Inflammatory macrophage treated with lipopolysaccharide for 1 hour (primary cell): Measurements from ENCODE around the gene ROCK2.

Experiments used
- DNase-seq, 2 donors: peaks; one replicate each; pipeline ENCODE4 v3.0.0-alpha.2; 2020 to 2022

The ROCK2 gene

DNA sequence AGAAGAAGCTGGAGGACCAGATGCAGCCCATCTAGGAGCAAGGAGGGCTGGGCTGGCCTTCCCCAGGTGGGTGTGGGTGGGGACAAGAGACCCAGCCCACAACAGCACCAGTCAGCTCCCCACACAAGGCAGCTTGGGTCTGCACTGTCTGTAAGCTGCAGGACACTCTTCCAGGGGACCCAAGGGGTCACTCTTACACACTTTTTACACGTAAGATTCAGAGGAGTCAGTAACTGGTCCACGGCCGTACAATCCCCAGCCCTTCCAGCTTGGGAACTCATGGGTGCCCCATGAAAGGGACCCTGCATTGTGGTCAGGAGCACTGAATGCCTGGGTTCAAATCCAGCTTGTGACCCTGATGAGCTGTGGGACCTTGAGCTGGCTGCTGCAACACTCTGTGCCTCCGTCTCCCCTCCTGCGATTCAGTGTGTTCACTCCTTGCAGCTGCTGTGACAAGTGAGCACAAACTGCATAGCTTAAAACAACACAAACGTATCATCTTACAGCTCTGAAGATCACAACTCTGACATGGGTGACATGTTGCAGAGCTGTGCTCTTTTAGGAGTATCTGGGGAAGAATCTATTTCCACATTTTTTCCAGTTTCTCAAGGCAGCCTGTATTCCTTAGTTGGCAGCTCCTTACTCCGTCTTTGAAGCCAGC, 200.2 kb downstream of the ROCK2 start:
- no peak for DNase-seq

DNA sequence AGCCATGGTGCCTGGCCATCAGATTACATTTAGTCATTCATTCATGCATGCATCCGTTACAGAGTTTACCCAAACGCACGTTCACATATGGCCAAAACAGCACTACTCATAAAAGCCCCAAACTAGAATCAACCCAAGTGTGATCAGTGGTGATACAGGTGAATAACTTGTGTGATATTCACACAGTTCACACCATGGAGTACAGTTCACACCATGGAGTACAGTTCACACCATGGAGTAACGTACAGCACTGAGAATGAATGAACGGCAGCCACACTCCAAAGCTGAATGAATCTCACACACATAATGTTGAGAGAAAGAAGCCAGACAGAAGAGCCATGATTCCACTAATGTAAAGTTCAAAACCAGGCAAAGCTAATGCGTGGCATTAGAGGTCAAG, 201.4 kb downstream of the ROCK2 start:
- DNase-seq: no peak

DNA sequence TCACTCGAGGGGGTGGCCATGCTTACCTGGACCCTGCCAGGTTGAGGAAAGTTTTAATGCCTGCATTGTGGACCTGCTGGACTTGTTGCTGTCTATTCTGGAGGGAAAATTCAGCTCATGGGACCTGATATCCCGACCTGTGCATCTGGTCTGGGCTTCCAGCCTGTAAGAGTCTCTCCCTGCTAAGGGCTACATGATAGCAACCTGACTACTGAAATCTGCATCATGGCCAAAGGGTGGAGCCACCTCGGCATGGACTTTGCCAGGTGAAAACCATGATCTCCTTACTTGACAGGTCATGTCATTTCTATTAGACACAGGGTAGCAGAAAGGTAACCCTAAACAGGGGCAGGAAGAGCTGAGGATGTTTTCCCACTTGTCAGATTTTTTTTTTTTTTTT, 202.1 kb downstream of the ROCK2 start:
- no peak for DNase-seq

DNA sequence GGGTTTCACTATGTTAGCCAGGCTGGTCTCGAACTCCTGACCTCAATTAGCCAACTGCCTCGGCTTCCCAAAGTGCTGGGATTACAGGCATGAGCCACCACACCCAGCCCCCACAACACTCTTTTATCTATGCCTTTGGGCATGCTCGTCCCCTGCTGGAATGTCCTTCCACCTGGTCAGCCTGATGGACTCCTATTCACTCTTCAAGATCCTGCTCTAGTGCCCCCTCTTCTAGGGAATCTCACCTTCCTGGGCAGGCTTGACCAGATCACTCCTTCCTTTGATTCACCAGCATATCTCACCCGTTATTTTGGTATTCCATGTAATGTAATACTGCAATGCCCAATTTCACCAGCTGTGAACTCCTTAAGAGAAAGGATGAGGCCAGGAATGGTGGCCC, 203.1 kb downstream of the ROCK2 start:
- DNase-seq: no peak

DNA sequence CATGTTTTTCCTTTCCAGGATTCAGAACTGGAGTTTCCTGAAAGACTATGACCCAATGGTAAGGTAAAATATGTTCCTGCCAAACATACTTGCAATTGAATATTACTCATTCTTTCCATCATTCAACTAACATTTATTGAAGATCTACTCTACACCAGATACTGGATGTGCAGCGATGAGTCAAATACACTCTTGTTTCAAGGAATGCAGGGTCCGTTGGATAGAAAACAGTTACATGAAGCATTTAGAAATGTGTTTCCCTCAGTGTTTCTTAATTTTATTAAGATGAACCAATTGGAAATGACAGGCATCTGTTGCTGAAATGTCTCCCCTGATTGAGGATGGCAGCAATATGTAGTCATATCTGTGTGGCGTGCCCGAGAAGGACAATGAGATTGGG, 203.9 kb downstream of the ROCK2 start:
- no peak for DNase-seq

DNA sequence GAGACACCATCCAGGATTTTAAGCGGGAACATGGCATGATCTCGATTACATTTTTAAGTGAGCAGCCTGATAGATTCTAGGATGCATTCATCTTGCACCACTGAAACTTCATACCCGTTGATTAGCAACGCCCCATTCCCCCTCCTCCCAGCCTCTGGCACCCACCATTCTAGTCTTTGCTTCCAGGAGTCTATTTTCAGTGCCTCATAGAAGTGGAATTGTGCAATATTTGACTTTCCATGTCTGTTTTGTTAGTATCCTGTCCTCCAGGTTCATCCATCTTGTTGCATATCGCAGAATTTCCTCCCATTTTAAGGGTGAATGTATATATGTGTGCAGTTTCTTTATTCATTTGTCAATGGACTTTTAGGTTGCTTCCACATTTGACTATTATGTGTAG, 210.1 kb downstream of the ROCK2 start:
- no peak for DNase-seq

DNA sequence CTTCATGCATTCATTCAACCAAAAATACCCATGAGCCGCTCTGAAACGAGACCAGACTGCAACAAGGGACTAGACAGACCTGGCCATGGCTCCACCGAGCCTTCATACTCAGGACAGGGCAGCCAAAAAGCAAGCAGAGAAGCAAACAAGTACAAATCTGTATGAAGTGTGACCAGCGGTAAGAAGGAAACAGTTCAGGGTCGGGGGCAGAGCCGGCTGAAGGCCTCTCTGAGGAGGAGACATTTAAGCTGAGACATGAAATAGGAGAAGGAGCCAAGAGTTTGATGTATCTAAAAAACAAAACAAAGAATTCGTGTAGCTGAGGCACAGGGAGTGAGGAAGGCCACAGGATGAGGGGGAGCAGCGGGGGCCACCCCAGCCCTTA, 210.5 kb downstream of the ROCK2 start:
- DNase-seq: no peak

DNA sequence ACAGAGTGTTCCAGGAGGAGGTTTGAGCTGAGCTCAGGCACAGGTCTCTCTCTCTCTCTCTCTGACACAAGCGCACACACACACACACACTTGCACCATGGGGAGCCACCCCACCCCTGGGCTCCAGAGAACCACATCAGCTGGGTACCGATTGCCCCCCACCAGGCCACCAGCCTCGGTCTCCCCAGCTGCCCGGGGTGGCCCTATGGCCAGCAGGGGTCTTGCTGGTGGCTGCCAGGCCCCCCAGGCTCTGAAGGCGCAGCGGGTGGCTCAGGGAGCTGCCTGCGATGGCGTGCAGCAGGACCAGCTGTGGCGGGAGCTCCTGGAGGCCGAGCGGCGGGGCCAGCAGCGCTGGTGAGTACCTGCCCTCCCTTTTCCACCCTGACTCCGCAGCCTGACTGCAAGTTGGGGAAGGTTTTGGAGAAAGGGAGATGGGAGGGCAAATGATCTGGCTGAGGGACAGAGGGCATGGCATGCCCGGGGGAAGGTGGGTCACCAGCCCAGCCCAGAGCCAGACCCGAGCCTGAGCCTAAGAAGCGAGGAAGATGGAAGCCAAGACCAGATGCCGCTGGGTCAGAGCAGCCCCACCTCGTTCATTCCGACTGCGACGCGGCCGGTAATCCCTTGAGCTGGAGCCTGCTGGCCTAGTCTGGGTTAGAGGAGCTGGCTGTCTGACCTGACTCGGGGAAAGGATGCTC, 211.0 kb downstream of the ROCK2 start:
- no peak for DNase-seq

DNA sequence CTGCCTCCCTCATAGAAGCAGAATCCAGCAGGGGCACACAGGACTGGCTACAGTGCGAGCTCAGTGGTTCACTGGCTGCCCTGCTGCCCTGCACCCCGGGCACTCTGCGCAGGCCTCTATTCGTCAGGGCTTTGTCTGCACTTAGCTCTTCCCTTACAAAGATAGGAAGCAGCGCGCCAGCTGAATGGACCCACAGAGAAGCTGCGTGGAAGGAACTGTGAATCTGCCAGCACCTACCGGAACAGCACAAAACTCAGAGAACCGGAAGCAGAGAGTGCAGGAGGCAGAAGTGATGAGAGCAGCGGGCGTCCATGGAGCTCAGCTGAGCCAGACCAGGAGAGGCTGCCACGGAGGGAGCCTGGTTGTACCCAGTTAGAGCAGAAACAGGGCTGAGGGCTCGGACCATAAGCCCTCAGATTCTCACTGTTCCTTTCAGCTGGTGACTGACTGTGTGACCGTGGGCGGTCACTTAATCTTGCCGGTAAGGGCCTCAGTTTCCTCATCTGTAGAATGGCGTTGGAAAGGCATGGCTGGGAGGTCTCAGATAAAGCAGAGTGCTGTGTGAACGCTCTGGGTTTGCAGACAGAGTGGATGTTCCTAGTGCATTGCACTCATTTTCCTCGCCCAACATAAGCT, 212.3 kb downstream of the ROCK2 start:
- DNase-seq: no peak

DNA sequence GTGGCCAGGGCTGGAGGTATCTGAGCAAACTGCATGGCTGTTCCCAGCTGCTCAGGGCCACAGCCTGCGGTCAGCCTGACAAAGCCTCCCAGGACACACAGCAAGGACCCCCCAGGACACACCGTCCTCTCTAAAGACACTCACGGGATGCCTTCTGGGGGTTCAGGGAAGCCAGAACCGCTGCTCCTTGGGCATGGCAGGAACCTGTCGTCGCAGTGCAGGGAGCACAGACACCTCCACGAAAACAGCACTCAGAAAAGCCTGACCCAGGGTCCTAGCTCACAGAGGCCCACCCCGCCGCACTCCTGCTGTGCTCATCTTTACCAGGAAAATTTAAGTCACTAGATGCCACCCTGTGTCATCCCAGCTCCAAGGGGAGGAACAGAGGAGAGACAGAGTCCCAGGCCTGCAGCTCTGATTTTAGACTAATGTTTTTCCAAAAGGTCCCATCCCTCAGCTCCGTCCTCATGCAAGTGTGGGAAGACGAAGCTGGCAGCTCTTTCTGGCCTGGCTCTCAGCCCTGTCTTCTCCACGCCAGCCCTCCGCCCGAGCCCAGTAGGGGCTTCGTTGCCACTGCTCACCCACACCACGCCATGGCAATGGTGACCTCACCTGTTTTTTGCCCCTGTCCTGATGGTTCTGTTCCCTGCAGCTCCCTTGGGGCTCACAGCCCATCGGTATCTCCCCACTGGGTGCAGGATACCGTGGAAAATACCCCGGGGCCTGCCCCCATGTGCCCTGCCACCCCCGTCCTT, 213.1 kb downstream of the ROCK2 start:
- DNase-seq: no peak
